AG04449 (cell line): ENCODE results near the gene C6orf141.

Source experiments
- CTCF ChIA-PET: fragments of 350-600 bp; formaldehyde crosslinking; extraction: SDS; loops from one replicate; lab custom pipeline; 2021; ENCODE audit warnings: antibody characterized with exemption; lab: Yijun Ruan, JAX
- POLR2A ChIA-PET: fragments of 400-600, 350-600 bp; formaldehyde crosslinking; extraction: SDS; loops from one replicate; lab custom pipeline; 2020; ENCODE audit warnings: antibody characterized with exemption, inconsistent platforms; lab: Yijun Ruan, JAX
- DNase-seq: peaks from one replicate; pipeline ENCODE4 v3.0.0-alpha.2; 2010; ENCODE audit warnings: low read depth, low spot score
- H3K4me3 ChIP-seq: 2 replicates; pipeline ENCODE4 v1.5.1; 2011; ENCODE audit warnings: low read depth, mild to moderate bottlenecking, control low read depth, low read length
- TF ChIP-seq, protein P1 (sequence below): IDR thresholded peaks from one replicate; pipeline ENCODE4 v1.5.1; 2011; ENCODE audit warnings: mild to moderate bottlenecking, moderate library complexity, low read length, control low read depth, inconsistent platforms; ENCODE audit not compliant: insufficient read depth; ENCODE audit errors: missing control alignments

The C6orf141 gene

DNA sequence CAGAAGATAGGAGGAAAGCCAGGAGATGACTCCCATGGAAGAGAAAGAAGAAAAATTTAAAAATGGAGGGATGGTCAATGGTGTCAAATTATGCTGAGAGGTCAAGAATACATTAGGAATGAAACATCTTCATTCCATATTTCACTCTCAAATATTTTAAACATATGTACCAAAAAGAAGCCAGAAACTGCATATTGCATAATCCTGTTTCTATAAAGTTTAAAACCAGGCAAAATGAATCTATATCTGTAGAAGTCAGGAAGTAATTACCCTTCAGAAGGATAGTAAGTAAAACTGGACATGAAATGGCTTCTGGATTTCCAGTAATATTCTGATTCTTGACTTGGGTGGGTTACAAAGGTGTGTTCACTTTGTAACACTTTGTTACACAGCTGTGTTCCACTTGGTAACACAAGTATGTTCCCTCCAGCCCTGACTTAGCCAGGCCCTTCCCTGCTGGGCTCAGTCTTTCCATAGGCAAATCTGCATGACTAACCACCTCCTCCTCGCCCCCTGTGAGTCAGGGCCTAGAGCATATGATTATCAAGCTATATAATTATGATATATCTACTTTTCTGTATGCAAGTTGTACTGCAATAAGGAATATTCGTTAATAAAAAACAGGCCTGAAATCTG is 20.2 kb upstream of the C6orf141 start:
- ChIA-PET POLR2A (no interaction called here), CTCF (interaction anchor here (1.6 to 3.6 kb wide), 5 partner anchors 12 to 320 kb away, joined by 4 to 70 read pairs (median 29); no protein-coding TSS in a partner anchor)
- H3K4me3 ChIP-seq, result no peak overlapping the region
- DNase-seq, result no peak
- TF ChIP-seq, protein P1, sequence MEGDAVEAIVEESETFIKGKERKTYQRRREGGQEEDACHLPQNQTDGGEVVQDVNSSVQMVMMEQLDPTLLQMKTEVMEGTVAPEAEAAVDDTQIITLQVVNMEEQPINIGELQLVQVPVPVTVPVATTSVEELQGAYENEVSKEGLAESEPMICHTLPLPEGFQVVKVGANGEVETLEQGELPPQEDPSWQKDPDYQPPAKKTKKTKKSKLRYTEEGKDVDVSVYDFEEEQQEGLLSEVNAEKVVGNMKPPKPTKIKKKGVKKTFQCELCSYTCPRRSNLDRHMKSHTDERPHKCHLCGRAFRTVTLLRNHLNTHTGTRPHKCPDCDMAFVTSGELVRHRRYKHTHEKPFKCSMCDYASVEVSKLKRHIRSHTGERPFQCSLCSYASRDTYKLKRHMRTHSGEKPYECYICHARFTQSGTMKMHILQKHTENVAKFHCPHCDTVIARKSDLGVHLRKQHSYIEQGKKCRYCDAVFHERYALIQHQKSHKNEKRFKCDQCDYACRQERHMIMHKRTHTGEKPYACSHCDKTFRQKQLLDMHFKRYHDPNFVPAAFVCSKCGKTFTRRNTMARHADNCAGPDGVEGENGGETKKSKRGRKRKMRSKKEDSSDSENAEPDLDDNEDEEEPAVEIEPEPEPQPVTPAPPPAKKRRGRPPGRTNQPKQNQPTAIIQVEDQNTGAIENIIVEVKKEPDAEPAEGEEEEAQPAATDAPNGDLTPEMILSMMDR, result no peak

DNA sequence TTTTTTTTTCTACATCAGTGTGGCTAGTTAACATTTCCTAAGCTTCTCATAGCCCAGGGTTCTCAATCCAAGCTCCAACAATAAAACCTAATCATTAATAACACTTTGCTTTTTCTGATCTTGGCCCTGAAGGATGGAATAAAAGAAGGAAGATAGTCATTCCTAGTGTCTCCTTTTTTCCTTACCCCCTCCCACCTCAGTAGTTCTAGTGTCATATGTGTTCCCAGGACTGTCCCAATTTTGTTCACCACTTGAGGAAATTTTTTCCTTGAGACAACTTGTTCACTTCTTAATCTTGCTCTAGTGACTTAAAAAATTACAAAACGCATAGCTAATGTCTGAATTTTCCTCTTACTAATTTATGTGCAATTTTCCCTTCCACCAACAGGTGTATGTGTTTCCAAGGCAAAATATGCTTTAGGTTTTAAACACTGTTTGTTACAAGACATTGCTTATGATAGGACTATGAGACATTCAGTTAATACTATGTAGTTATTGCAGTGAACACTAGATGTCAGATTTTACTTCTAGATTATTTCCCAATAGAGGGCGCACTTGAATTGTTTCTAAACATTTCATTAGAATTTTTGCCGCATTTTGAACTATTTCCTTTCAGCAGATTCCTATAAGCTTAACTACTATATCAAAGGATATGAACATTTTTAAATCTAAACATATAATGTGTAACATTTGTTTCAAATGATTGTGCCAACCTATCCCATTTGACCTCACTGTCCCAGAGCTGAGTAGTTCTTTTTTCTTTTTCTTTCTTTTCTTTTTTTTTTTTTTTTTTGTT is 18.5 kb upstream of the C6orf141 start:
- POLR2A ChIA-PET, result no interaction called here

DNA sequence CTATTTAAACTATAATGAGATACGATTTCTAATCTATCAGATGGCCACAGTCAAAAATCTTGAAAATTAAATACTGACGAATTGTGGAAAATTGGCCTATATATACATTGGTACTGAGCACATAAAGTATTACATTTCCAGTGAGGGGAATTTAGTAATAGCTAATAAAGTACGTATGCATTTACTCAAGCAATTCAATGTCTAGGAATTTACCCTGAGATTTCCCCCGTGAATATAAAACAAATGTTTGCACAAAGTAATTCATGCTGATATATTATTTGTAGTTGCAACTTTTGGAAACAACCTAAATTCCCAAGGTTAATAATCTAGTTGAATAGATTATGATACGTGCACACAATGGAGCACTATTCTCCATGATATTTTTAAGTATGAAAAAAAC is 14.7 kb upstream of the C6orf141 start:
- TF ChIP-seq, protein P1, result no peak
- ChIA-PET CTCF (interaction anchor here (1.0 to 1.9 kb wide), 5 partner anchors 10 to 314 kb away, joined by 3 to 14 read pairs (median 5); no protein-coding TSS in a partner anchor), POLR2A (no interaction called here)
- DNase-seq, result no peak
- no peak overlapping the region for H3K4me3 ChIP-seq

More for the DNA sequence above, 18.5 kb upstream of the C6orf141 start:
- no peak overlapping the region for H3K4me3 ChIP-seq
- no peak for DNase-seq
- TF ChIP-seq, protein P1, result peak; percentile 63
- CTCF ChIA-PET, result interaction anchor here (0.6 to 3.6 kb wide), 24 partner anchors 9 to 351 kb away, joined by 3 to 70 read pairs (median 6); partner anchors contain the start of gene C6orf141

DNA sequence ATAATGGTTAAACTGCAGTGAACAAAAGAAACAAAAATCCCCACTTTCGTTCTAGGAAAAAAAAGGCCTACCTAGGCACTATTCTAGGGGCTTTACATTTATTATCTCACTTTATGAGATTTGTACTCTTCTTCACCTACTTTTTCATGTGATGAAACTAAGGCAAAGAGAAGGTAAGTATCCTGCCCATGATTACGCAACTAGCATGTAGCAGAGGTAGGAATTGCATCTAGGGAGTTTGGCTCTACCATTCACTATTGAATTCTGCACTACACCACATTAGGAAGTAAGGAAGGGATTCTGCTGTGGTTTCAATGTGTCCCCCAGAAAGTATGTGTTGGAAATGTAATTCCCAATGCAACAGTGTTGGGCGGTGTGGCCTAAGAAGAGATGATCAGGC is 11.4 kb upstream of the C6orf141 start:
- TF ChIP-seq, protein P1, result no peak
- CTCF ChIA-PET, result no interaction called here

DNA sequence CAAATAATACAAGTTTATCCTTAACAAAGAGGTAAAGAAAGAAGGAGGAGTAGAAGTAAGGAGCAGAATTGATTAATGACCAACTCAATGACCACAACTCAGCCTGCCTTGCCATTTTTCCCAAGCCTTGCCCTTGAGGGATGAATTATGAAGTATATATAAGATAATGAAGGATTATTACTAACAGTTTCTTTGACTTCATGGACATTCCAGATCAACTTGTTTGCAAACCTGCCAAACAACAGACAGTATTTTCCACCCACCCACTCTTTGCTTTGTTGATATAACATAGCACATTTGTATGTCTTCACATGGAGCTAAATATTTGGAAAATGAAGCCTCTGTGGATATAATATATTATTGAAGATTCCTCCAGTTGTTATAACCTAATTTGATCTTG is 9.9 kb upstream of the C6orf141 start:
- no peak overlapping the region for H3K4me3 ChIP-seq
- DNase-seq, result no peak
- CTCF ChIA-PET, result interaction anchor here (0.8 to 4.6 kb wide), 3 partner anchors 9 to 66 kb away, joined by 3 to 33 read pairs (median 8); no protein-coding TSS in a partner anchor
- POLR2A ChIA-PET, result no interaction called here
- TF ChIP-seq, protein P1, result no peak

More for the DNA sequence above, 11.4 kb upstream of the C6orf141 start:
- no peak overlapping the region for H3K4me3 ChIP-seq
- DNase-seq, result no peak
- POLR2A ChIA-PET, result no interaction called here
